Measurements from ENCODE around the gene ICE1.
"Not testable (repeated sequence)": the region's sequence is repeated elsewhere in the genome, so short reads cannot be mapped to it uniquely, and the experiment has no call there.

ICE1 gene

DNA sequence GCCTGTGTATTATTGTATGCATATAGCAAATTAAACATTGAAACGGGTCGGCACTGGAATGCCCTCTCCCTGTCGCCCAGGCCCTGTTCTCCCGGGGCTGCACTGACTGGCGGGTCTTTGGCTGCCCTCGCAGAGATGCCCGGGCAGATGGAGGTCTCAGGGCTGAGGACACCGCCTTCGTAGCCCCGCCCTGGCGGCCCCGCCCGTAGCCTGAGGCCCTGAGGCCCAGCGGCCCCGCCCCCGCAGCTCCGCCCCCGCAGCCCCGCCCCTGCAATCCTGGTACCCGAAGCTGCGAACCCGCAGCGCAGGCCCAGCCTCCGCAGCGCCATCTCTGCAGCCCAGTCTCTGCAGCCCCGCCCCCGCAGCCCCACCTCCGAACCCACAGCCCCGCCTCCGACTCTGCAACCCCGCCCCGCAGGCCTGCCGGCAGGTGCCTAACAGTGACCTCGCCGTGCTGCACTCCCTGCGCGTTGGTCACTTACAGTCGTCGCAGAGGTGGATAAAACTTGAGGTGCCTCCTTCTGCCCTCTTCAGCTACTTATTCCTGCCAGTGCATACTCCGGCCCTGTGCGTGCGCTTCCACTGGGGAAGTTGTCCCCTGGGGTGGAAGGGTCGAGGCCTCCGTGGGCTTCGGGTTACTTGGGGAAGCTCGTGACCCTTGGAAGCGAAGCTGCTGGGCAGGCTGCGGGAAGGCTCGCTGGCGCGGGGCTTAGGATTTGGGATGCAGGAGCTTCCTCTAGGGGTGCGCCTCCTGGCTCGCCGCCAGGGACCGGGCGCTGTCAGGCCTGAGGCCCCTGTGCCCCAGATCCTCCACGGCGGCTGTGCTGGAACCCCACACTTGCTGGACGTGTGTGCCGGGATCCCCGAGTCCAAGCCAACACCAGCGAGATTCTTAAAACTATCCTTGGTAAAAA lies 72.3 kb downstream of the ICE1 start:
- DNase-seq, result peak; percentile 93

- peak; percentile 39 for DNase-seq
Measured at GRCh38 chr5:5497152-5497788, 74.8 kb downstream of the ICE1 start.

GRCh38 chr5:5499442-5499841 lies 77.0 kb downstream of the ICE1 start:
- DNase-seq, result no peak

- DNase-seq, result no peak
Measured at GRCh38 chr5:5504325-5504724, 81.8 kb downstream of the ICE1 start.

GRCh38 chr5:5505815-5506214 lies 83.3 kb downstream of the ICE1 start:
- DNase-seq, result no peak

DNA sequence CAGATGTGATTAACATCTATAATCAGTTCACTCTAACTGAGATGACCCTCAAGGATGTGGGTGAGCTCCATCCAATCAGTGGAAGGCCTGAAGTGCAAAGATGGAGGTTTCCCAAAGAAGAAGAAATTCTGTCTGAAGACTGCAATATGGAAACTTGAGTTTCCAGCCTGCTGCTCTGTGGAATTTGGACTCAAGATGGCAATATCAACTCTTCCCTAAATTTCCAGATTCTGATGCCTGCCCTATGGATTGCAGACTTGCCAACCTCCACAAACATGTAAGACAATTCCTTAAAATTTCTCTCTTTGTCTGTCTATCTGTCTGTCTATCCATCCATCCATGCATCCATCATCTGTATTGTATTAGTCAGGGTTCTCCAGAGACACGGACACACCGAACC lies 85.9 kb downstream of the ICE1 start:
- no peak for DNase-seq

DNA sequence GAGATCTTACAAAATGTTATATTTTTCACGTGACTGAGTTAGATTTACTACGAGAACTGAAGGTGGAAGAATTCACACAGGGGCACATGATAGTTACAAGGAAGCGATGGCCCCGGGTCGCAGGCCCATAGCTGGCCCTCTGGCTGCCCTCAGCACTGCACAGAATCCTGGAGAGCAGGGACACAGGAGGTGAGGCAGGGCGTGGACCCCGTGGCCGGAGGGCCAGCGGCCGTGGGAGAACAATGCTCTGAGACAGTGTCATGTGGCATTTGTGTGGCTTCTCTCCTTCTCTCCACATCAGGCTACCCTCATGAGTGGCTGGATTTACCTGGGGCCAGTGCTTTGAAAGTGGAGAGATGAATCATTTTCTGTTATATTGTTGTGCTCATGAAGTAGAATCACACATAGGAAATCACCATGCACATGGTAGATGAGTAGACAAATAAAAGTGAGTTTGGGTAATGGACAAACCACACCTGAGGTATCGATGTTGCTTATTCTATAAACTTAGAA lies 89.5 kb downstream of the ICE1 start:
- DNase-seq, result no peak

DNA sequence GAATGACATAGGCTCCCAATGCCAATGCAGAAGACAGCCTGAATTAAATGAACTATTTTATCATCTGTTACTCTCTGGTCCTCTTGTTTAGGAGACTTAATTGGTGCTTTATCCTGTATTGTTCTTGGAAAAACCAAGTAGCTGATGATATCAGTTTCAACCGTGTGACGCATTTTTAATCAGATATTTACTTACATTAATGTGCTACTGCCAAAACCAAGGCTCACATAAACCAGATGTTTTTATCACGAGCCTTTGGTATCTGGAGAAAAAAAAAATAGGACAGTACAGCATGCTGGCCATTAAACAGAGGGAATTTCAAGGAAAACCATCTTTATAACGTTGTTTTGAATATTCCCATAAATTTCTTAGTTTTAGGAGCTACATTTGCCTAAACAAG lies 90.1 kb downstream of the ICE1 start:
- no peak for DNase-seq

DNA sequence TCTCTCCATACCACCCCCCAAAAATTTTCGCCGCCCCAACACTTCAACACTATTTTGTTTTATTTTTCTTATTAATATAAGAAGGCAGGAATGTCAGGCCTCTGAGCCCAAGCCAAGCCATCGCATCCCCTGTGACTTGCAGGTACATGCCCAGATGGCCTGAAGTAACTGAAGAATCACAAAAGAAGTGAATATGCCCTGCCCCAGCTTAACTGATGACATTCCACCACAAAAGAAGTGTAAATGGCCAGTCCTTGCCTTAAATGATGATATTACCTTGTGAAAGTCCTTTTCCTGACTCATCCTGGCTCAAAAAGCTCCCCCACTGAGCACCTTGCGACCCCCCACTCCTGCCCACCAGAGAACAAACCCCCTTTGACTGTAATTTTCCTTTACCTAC lies 98.1 kb downstream of the ICE1 start:
- DNase-seq, result not testable (repeated sequence)

GRCh38 chr5:5521029-5521428 lies 98.6 kb downstream of the ICE1 start:
- no peak for DNase-seq

DNA sequence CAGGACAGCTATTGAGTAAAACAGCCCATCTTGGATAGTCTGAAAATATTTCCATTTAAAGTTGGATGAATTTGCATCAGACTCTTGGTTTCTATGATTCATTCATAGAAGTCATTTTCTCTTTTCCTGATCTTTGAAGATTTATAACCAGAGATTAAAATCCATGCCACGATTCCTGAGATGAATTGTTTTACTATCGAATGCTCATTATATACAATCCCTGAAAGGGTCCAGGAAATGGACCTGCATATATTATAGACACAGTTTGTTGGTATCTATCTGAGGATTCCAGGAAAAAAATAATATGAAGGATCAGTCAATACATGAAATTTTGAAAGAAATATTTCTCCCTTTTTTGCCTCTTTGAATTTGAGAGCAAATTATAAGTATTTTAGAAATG lies 99.0 kb downstream of the ICE1 start:
- DNase-seq, result no peak

GRCh38 chr5:5522336-5522735 lies 99.9 kb downstream of the ICE1 start:
- DNase-seq, result no peak

DNA sequence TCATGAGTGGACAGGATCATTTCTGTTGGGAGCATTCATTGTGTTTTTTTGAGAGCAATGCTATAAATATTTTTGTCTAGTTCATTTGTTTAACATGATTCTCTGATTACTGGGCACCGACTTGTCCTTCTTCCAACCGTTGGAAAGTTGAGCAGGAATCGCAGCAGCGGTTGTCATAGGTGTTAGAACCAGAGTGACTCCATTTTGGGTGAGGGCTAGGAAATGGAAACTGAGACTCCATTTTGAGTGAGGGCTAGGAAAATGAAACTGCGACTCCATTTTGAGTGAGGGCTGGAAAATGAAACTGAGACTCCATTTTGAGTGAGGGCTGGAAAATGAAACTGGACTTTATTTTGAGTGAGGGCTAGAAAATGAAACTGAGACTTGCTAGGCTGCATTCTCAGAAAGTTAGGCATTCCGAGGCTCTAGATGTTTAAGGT lies 100.6 kb downstream of the ICE1 start:
- peak; percentile 26 for DNase-seq

DNA sequence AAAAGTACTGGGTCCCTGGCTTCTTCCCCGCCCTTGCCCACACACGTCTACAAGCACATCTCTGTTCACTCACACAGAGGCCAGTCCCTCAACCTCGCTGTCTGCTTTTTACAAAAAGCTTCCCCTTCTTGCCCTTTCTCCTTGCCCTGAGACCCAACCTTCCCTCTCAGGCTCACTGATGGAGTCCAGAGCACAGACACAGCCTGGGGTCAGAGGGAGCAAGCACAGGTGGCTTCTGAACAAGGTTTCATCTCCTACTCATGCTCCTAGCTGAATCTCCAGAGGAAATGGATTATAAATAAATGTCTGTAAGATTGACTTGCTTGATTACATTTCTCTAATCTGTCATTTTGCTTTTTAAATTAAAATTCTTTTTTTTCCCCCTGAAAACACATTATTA lies 101.8 kb downstream of the ICE1 start:
- no peak for DNase-seq

GRCh38 chr5:5531371-5531770 lies 108.9 kb downstream of the ICE1 start:
- DNase-seq, result no peak

DNA sequence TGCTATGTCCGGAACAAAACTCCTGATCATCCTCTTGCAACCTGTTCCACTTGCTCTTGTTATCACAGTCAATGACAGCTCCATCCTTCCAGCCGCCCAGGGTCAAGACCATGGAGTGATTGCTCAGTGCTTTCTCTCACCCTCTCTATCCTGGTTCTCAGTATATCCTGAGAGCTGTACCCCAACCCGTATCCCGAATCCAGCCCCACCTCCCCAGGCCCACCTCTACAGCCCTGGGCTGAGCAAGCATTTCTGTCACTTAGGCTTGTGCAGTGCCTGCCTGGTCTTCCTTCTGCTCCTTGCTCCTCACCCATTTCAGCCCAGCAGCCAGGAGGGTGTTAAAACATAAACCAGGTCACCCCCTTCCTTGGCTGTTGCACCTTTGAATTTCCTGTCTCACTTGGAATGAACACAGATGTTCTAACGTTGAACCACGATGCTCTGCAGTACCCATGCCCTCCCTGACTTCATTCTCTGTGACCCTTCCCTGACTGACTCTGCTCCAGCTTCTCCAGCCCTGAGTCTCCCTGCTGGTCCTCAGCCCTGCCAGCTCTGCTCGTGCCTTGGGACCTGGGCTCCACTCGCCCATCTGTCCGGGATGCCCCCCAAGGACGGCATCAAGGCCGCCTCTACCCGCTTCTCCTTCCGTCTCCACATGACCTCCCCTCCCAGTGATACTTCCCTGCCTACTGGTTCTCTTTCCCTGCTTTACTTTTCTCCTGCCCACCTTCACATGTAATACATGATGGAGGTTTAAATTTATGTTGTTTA lies 110.0 kb downstream of the ICE1 start:
- DNase-seq, result no peak

DNA sequence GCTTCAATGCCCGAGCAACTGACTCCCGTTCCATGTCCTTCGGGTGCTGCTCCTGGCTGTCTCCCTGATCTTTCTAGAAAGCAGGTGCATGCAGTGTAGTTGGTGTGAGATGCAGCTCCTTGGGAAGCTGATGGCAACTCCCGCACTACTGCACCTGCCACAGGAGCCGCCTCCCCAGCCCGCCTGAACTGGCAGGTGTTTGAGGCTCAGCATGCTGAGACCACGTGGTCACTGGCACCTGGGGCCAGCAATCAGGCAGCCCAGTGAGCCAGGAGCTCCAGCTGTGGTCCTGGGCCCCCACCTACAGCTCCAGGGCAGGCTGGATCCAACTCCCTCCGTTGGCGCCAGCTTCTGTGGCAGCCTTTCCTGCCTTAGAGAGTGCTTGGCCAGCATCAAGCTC lies 111.5 kb downstream of the ICE1 start:
- no peak for DNase-seq

DNA sequence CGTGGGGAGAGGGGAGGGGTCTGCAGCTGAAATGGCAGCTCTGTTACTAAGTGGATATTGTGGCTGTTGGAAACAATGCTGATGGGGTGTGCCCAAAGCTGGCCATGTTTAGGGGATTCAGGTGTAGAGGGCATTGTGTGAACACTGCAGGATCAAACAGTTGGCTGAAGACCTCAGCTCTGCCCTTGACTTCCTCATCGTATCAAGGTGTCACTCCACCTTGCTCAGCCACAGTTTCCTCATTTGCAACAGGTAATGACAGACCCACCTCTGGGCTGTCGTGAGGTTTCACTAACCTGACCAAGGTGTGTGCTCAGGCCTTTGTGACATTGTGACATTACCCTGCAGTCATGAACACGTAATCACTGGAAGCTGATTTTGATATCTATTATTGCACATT lies 111.9 kb downstream of the ICE1 start:
- DNase-seq, result no peak

DNA sequence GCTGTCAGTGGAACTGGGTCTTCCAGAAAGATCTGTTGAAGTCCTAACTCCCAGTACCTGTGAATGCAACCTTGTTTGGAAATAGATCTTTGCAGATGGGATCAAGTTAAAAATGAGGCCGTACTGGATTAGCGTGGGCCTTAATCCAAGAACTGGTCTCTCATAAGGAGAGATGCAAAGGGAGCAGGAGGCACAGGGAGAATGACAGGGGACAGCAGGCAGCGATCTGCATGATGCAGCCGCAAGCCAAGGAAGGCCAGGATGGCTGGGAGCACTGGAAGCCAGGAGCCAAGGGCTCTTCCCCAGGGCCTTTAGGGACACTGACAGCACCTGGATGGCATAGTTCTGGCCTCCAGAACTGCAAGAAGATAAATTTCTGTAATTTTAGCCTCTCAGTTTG lies 114.4 kb downstream of the ICE1 start:
- DNase-seq, result no peak

DNA sequence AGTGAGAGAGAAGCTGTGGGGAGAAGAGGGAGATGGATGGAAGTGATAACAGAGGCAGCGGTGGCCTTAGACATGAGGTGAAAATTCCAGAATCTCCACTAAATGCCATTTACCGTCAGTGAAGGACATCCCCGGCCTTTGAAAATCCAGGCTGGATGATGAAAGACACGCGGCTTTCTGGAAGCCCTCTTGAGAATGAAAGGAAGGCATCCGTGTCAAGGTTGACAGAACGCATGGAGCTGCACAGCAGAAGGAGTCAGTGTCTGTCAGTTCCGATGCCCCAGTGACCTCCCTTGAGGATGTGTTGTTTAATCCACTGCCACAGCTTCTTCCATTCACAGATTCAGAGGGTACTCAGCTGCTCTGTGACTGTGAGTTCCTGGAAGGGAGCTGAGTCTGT lies 114.9 kb downstream of the ICE1 start:
- no peak for DNase-seq

GRCh38 chr5:5539590-5539989 lies 117.1 kb downstream of the ICE1 start:
- DNase-seq, result no peak
